SK-N-SH (cell line): ENCODE data around the gene CCDC178. TPM values are rescaled to one million over a fixed set of nuclear protein-coding genes. Genes with fewer than 3 reads are reported as not detected.

Experiments
- CTCF ChIA-PET: fragments of 300-600, 350-600 bp; formaldehyde crosslinking; extraction: SDS; loops from one replicate; lab custom pipeline; 2021; lab: Yijun Ruan, JAX
- POLR2A ChIA-PET: fragments of 350-600 bp; sonication (Branson Sonifier 250); formaldehyde crosslinking; extraction: SDS; loops from one replicate; lab custom pipeline; 2020; ENCODE audit warnings: antibody characterized with exemption, inconsistent platforms; lab: Yijun Ruan, JAX
- DNase-seq: peaks from one replicate; pipeline ENCODE4 v3.0.0; 2012
- H2AFZ ChIP-seq: fragments of 200-600 bp; sonication (generic); 2 replicates; pipeline ENCODE4 v1.8.1; 2016; ENCODE audit warnings: antibody characterized with exemption, mild to moderate bottlenecking, low read depth
- H3F3A ChIP-seq: fragments of 200-600 bp; sonication (generic); replicated peaks from 2 replicates; pipeline ENCODE3; 2016; ENCODE audit warnings: antibody characterized with exemption, mild to moderate bottlenecking; ENCODE audit not compliant: insufficient read depth
- H3K27ac ChIP-seq, 2 experiments: fragments of 200-500 bp in 1 of 2; fragments of 200-600 bp in 1 of 2; sonication (Bioruptor generic) in 1 of 2; sonication (generic), shearing (Covaris generic) in 1 of 2; 2 replicates each; pipeline versions ENCODE4 v1.5.1 to v1.6.1; 2014 to 2016; ENCODE audit warnings: low read depth in 2 of 2, inconsistent platforms in 1 of 2, low read length in 1 of 2, mild to moderate bottlenecking in 1 of 2, mixed read lengths in 1 of 2
- H3K27me3 ChIP-seq: fragments of 200-600 bp; sonication (generic), shearing (Covaris generic); 2 replicates; pipeline ENCODE4 v1.6.1; 2016; ENCODE audit warnings: mixed run types; ENCODE audit not compliant: insufficient read depth
- H3K36me3 ChIP-seq, 2 experiments: fragments of 200-500 bp in 1 of 2; fragments of 200-600 bp in 1 of 2; sonication (Bioruptor generic) in 1 of 2; sonication (generic) in 1 of 2; replicated peaks in 1 of 2; 2 replicates each; pipeline versions ENCODE3 to v1.5.1; 2014 to 2016; ENCODE audit warnings: low read length in 1 of 2, mild to moderate bottlenecking in 1 of 2; ENCODE audit not compliant: insufficient read depth in 2 of 2, control insufficient read depth in 1 of 2
- H3K4me1 ChIP-seq, 2 experiments: fragments of 200-500 bp in 1 of 2; fragments of 200-600 bp in 1 of 2; sonication (Bioruptor generic) in 1 of 2; sonication (generic), shearing (Covaris generic) in 1 of 2; 2 replicates each; pipeline versions ENCODE4 v1.5.1 to v1.6.1; 2014 to 2016; ENCODE audit warnings: low read depth in 1 of 2, low read length in 1 of 2, mixed run types in 1 of 2; ENCODE audit not compliant: insufficient read depth in 2 of 2, control insufficient read depth in 1 of 2
- H3K4me2 ChIP-seq: fragments of 200-600 bp; sonication (generic), shearing (Covaris generic); 2 replicates; pipeline ENCODE4 v1.6.1; 2017; ENCODE audit warnings: mixed run types
- H3K4me3 ChIP-seq, 2 experiments: fragments of 200-500 bp in 1 of 2; fragments of 200-600 bp in 1 of 2; sonication (Bioruptor generic) in 1 of 2; sonication (generic), shearing (Covaris generic) in 1 of 2; 2 replicates each; pipeline versions ENCODE4 v1.5.1 to v1.8.1; 2014 to 2016; ENCODE audit warnings: low read depth in 2 of 2, inconsistent platforms in 1 of 2, low read length in 1 of 2, mild to moderate bottlenecking in 1 of 2, mixed read lengths in 1 of 2, moderate library complexity in 1 of 2
- H3K79me2 ChIP-seq: fragments of 200-600 bp; sonication (generic); 2 replicates; pipeline ENCODE4 v1.8.1; 2017; ENCODE audit warnings: mild to moderate bottlenecking; ENCODE audit not compliant: insufficient read depth
- H3K9ac ChIP-seq: fragments of 200-600 bp; sonication (generic); 2 replicates; pipeline ENCODE4 v1.6.1; 2017; ENCODE audit warnings: mixed run types
- H3K9me2 ChIP-seq: fragments of 200-600 bp; sonication (generic); 2 replicates; pipeline ENCODE4 v1.6.1; 2017; ENCODE audit warnings: mixed run types
- H3K9me3 ChIP-seq: fragments of 200-600 bp; sonication (generic); 2 replicates; pipeline ENCODE4 v1.6.1; 2017; ENCODE audit warnings: mixed run types, mild to moderate bottlenecking, moderate library complexity
- H4K20me1 ChIP-seq: fragments of 200-600 bp; sonication (generic); 2 replicates; pipeline ENCODE4 v1.6.1; 2017; ENCODE audit warnings: mild to moderate bottlenecking, mixed run types; ENCODE audit not compliant: insufficient read depth
- CHD2 ChIP-seq: fragments of 150-350 bp; IDR thresholded peaks from 2 replicates; pipeline ENCODE4 v1.6.1; 2018; ENCODE audit warnings: low read length; ENCODE audit not compliant: partially characterized antibody
- ELF1 ChIP-seq: IDR thresholded peaks from 2 replicates; pipeline ENCODE4 v1.4.0; 2012
- FOSL2 ChIP-seq: IDR thresholded peaks from 2 replicates; pipeline ENCODE4 v1.4.0; 2012; ENCODE audit warnings: low read depth, mild to moderate bottlenecking, moderate library complexity, borderline replicate concordance
- FOXM1 ChIP-seq: IDR thresholded peaks from 2 replicates; pipeline ENCODE4 v1.4.0; 2012; ENCODE audit warnings: low read depth, mild to moderate bottlenecking
- JUND ChIP-seq: IDR thresholded peaks from 2 replicates; pipeline ENCODE4 v1.4.0; 2012
- MEF2A ChIP-seq: IDR thresholded peaks from 2 replicates; pipeline ENCODE4 v1.4.0; 2012; ENCODE audit warnings: low read depth, borderline replicate concordance
- MXI1 ChIP-seq: IDR thresholded peaks from 2 replicates; pipeline ENCODE4 v1.6.1; 2012; ENCODE audit warnings: mild to moderate bottlenecking, low read depth, low read length, improper control_type of control experiment
- NFIC ChIP-seq: IDR thresholded peaks from 2 replicates; pipeline ENCODE4 v1.4.0; 2012; ENCODE audit warnings: borderline replicate concordance
- POLR2AphosphoS5 ChIP-seq: IDR thresholded peaks from 2 replicates; pipeline ENCODE4 v1.6.1; 2012; ENCODE audit warnings: low read depth, low read length
- RAD21 ChIP-seq: IDR thresholded peaks from 2 replicates; pipeline ENCODE4 v1.6.1; 2012; ENCODE audit warnings: mild to moderate bottlenecking, low read length
- RCOR1 ChIP-seq: fragments of 150-350 bp; IDR thresholded peaks from 2 replicates; pipeline ENCODE4 v1.6.1; 2017; ENCODE audit warnings: antibody characterized with exemption, low read length
- SIN3A ChIP-seq: IDR thresholded peaks from 2 replicates; pipeline ENCODE4 v1.6.1; 2012; ENCODE audit warnings: low read depth, mild to moderate bottlenecking, low read length, moderate library complexity, borderline replicate concordance
- SMC3 ChIP-seq: IDR thresholded peaks from 2 replicates; pipeline ENCODE4 v1.6.1; 2012; ENCODE audit warnings: low read depth, low read length, improper control_type of control experiment
- TAF1 ChIP-seq: IDR thresholded peaks from 2 replicates; pipeline ENCODE4 v1.6.1; 2012; ENCODE audit warnings: low read depth, mild to moderate bottlenecking, low read length, moderate library complexity, borderline replicate concordance
- TCF12 ChIP-seq: IDR thresholded peaks from 2 replicates; pipeline ENCODE4 v1.4.0; 2012
- YY1 ChIP-seq: IDR thresholded peaks from 2 replicates; pipeline ENCODE4 v1.4.0; 2012; ENCODE audit warnings: low read depth, mild to moderate bottlenecking
- WGBS: methylation state at CpG from one replicate; pipeline ENCODE4 v1.1.6; 2017; ENCODE audit warnings: low lambda C conversion rate; 5-methylcytosine and 5-hydroxymethylcytosine counted together
- polyA plus RNA-seq, 3 experiments: library from polyadenylated mRNA; depleted of rRNA; stranded (reverse); fragments of >200 nt; gene quantifications; 2 replicates each; pipeline ENCODE4 v1.2.3, GENCODE V29; 2012
- TF ChIP-seq, protein P1 (sequence below): IDR thresholded peaks from 2 replicates; pipeline ENCODE4 v1.4.0; 2012; ENCODE audit warnings: low read depth, borderline replicate concordance
- TF ChIP-seq, protein P2 (sequence below): IDR thresholded peaks from 2 replicates; pipeline ENCODE4 v1.4.0; 2012; ENCODE audit warnings: low read depth, borderline replicate concordance
- TF ChIP-seq, protein P3 (sequence below): fragments of 150-350 bp; IDR thresholded peaks from 2 replicates; pipeline ENCODE4 v1.6.1; 2016; ENCODE audit warnings: mild to moderate bottlenecking, low read depth, low read length

The CCDC178 gene
- polyA plus RNA-seq, 1 of the 3 experiments (the other 2 are of a cell fraction) = not detected

DNA sequence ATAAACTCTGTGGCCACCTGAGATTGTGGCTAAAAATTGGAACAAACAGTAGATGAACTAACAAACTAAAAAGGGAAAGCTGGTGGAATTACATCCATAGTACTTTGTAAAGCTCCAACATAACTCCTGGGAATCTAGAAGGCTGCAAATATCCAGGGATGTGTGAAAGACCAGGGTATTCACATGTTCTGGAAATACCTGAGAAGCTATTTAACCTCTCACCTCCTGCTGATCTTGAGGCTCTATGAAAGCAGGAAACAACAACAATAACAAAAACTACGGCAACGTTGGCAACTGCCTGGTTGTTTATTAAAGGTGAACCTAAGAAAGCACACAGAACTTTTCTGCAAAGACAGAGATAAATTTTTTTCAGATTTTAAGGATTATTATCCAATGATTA, 171.3 kb downstream of the CCDC178 start:
- no peak overlapping the region for H3K4me3 ChIP-seq
- no peak for DNase-seq
- no peaks in the 10 kb centered on the region for H3K36me3 ChIP-seq
- no peaks in the 10 kb centered on the region for H3K79me2 ChIP-seq
- WGBS = 11% methylated on average over 2 of the region's 2 CpGs
- H3K9ac ChIP-seq = no peak overlapping the region
- no peaks in the 10 kb centered on the region for H4K20me1 ChIP-seq
- H3K4me1 ChIP-seq = no peaks in the 10 kb centered on the region; a peak in 1 of 4 replicates
- H3F3A ChIP-seq = no peaks in the 10 kb centered on the region
- H3K4me2 ChIP-seq = no peak overlapping the region
- TF ChIP-seq RAD21 (no peak), MEF2A (no peak), SIN3A (no peak), CHD2 (no peak), SMC3 (no peak), FOSL2 (no peak), TAF1 (no peak), RCOR1 (no peak), ELF1 (no peak), JUND (no peak), YY1 (no peak), MXI1 (no peak)
- TF ChIP-seq, protein P1, sequence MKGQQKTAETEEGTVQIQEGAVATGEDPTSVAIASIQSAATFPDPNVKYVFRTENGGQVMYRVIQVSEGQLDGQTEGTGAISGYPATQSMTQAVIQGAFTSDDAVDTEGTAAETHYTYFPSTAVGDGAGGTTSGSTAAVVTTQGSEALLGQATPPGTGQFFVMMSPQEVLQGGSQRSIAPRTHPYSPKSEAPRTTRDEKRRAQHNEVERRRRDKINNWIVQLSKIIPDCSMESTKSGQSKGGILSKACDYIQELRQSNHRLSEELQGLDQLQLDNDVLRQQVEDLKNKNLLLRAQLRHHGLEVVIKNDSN = no peak
- TF ChIP-seq, all 33 proteins: peak for 0
- H2AFZ ChIP-seq = no peak overlapping the region
- no peaks in the 10 kb centered on the region for H3K9me3 ChIP-seq
- no peaks in the 10 kb centered on the region for H3K9me2 ChIP-seq
- no peaks in the 10 kb centered on the region for H3K27me3 ChIP-seq
- POLR2A ChIA-PET = no interaction called here
- H3K27ac ChIP-seq = no peak overlapping the region
- CTCF ChIA-PET = no interaction called here

DNA sequence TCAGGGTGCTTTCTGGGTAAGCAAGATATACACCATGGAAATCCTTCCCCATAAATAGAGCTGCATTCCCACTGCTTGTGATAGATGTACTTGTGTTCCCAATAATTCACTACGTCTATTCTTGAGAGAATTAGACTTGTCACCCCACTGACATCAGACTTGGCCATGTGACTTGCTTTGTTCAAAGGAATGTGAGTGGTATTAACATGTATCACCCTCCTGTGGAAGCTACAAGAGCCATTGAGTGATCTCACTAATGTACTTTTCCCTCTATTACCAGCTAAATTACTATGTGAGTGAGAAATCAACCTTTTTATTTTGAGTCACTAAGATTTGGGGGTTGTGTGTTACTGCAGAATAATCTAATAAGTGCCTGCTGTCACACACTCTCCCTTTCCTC, 176.0 kb downstream of the CCDC178 start:
- H3K4me3 ChIP-seq = no peak overlapping the region
- H3F3A ChIP-seq = no peaks in the 10 kb centered on the region
- no peaks in the 10 kb centered on the region for H3K4me1 ChIP-seq
- H3K4me2 ChIP-seq = no peak overlapping the region
- 6% methylated on average over 1 of the region's 1 CpG for WGBS
- no peaks in the 10 kb centered on the region for H3K9me3 ChIP-seq
- H3K79me2 ChIP-seq = no peaks in the 10 kb centered on the region
- CTCF ChIA-PET = interaction anchor here (1.7 kb wide), 1 partner anchor 33 kb away, joined by 5 read pairs; no protein-coding TSS in a partner anchor
- H3K36me3 ChIP-seq = no peaks in the 10 kb centered on the region
- no peaks in the 10 kb centered on the region for H4K20me1 ChIP-seq
- no peak overlapping the region for H3K9ac ChIP-seq
- no peak overlapping the region for H2AFZ ChIP-seq
- no peaks in the 10 kb centered on the region for H3K27me3 ChIP-seq
- DNase-seq = no peak
- no peaks in the 10 kb centered on the region for H3K9me2 ChIP-seq
- no peak overlapping the region for H3K27ac ChIP-seq
- POLR2A ChIA-PET = no interaction called here
- TF ChIP-seq, protein P2, sequence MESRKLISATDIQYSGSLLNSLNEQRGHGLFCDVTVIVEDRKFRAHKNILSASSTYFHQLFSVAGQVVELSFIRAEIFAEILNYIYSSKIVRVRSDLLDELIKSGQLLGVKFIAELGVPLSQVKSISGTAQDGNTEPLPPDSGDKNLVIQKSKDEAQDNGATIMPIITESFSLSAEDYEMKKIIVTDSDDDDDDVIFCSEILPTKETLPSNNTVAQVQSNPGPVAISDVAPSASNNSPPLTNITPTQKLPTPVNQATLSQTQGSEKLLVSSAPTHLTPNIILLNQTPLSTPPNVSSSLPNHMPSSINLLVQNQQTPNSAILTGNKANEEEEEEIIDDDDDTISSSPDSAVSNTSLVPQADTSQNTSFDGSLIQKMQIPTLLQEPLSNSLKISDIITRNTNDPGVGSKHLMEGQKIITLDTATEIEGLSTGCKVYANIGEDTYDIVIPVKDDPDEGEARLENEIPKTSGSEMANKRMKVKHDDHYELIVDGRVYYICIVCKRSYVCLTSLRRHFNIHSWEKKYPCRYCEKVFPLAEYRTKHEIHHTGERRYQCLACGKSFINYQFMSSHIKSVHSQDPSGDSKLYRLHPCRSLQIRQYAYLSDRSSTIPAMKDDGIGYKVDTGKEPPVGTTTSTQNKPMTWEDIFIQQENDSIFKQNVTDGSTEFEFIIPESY = no peak
- TF ChIP-seq FOXM1 (no peak), POLR2AphosphoS5 (no peak), SIN3A (no peak), NFIC (no peak), MXI1 (no peak), YY1 (no peak), RAD21 (no peak), TCF12 (no peak)
- TF ChIP-seq, protein P3, sequence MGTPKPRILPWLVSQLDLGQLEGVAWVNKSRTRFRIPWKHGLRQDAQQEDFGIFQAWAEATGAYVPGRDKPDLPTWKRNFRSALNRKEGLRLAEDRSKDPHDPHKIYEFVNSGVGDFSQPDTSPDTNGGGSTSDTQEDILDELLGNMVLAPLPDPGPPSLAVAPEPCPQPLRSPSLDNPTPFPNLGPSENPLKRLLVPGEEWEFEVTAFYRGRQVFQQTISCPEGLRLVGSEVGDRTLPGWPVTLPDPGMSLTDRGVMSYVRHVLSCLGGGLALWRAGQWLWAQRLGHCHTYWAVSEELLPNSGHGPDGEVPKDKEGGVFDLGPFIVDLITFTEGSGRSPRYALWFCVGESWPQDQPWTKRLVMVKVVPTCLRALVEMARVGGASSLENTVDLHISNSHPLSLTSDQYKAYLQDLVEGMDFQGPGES = no peak
